CD4-positive, CD25-positive, alpha-beta regulatory T cell (primary cell): ENCODE data around the gene IGSF1. TPM values are rescaled to one million over a fixed set of nuclear protein-coding genes. Genes with fewer than 3 reads are reported as not detected.
"Not testable (repeated sequence)": the region's sequence is repeated elsewhere in the genome, so short reads cannot be mapped to it uniquely, and the experiment has no call there.

ENCODE experiments used
- ATAC-seq, 2 donors: fragments of 150-1000 bp; cut with Tn5 transposase; one replicate each; pipeline ENCODE4 v1.10.0; 2021; ENCODE audit warnings: low read depth in 2 of 2, moderate number of reproducible peaks in 2 of 2, moderate library complexity in 1 of 2
- DNase-seq, 3 donors: peaks; one replicate each; pipeline versions ENCODE4 v3.0.0 to v3.0.0-alpha.2; 2012 to 2022; ENCODE audit warnings: mixed read lengths in 1 of 3
- H3K27ac ChIP-seq: one replicate; pipeline ENCODE4 v1.7.0; 2013; ENCODE audit warnings: mild to moderate bottlenecking, low read length; ENCODE audit not compliant: insufficient read depth, poor library complexity, severe bottlenecking
- H3K27me3 ChIP-seq: one replicate; pipeline ENCODE4 v1.7.0; 2013; ENCODE audit warnings: low read length; ENCODE audit not compliant: control insufficient read depth, insufficient read depth
- H3K36me3 ChIP-seq: one replicate; pipeline ENCODE4 v1.7.0; 2013; ENCODE audit warnings: mild to moderate bottlenecking, low read length, moderate library complexity; ENCODE audit not compliant: control insufficient read depth, insufficient read depth
- H3K4me1 ChIP-seq: 2 replicates; pipeline ENCODE4 v1.7.0; 2013; ENCODE audit warnings: mild to moderate bottlenecking, low read length; ENCODE audit not compliant: insufficient read depth, control insufficient read depth, poor library complexity, severe bottlenecking
- H3K4me3 ChIP-seq: one replicate; pipeline ENCODE4 v1.7.0; 2013; ENCODE audit warnings: low read depth, mild to moderate bottlenecking, low read length, moderate library complexity
- H3K9me3 ChIP-seq, 2 experiments: 1 replicate in 1 of 2; 2 replicates in 1 of 2; pipeline ENCODE4 v1.7.0; 2013; ENCODE audit warnings: low read length in 2 of 2, mild to moderate bottlenecking in 1 of 2, moderate library complexity in 1 of 2; ENCODE audit not compliant: control insufficient read depth in 2 of 2
- H3K27ac Mint-ChIP-seq, 3 donors: one replicate each; pipeline ENCODE4 v1.8.0; 2020 to 2022; ENCODE audit warnings: mild to moderate bottlenecking in 3 of 3, mixed read lengths in 3 of 3, moderate library complexity in 2 of 3
- H3K27me3 Mint-ChIP-seq: one replicate; pipeline ENCODE4 v1.8.0; 2022; ENCODE audit warnings: mild to moderate bottlenecking, mixed read lengths
- H3K36me3 Mint-ChIP-seq: one replicate; pipeline ENCODE4 v1.8.0; 2020; ENCODE audit warnings: mixed read lengths
- H3K4me1 Mint-ChIP-seq, 4 donors: one replicate each; pipeline ENCODE4 v1.8.0; 2020 to 2022; ENCODE audit warnings: mixed read lengths in 4 of 4, mild to moderate bottlenecking in 1 of 4
- H3K4me3 Mint-ChIP-seq, 4 donors: one replicate each; pipeline ENCODE4 v1.8.0; 2020 to 2022; ENCODE audit warnings: mild to moderate bottlenecking in 4 of 4, mixed read lengths in 4 of 4, moderate library complexity in 3 of 4
- H3K9me3 Mint-ChIP-seq, 7 donors: one replicate each; pipeline ENCODE4 v1.8.0; 2020 to 2022; ENCODE audit warnings: mixed read lengths in 7 of 7, mild to moderate bottlenecking in 3 of 7, moderate library complexity in 2 of 7
- polyA plus RNA-seq, 4 donors: library from polyadenylated mRNA; unstranded; fragments of 300-500 nt; fragmentation: Illumina TruSeq; gene quantifications; one replicate each; pipeline ENCODE4 v1.2.3, GENCODE V29; 2021
- total RNA-seq: library from RNA; stranded (reverse); gene quantifications from one replicate; pipeline ENCODE4 v1.2.3, GENCODE V29; 2022

IGSF1 gene
- total and polyA plus RNA-seq, 5 donors from 2014 or later, result not detected

GRCh38 chrX:131270080-131270479, 19.0 kb downstream of the IGSF1 start:
- H3K4me3 Mint-ChIP-seq, result no peak overlapping the region
- H3K4me1 Mint-ChIP-seq, result no peaks in the 10 kb centered on the region
- H3K27me3 ChIP-seq, result no peaks in the 10 kb centered on the region
- no peak overlapping the region for H3K27ac Mint-ChIP-seq
- no peak overlapping the region for H3K4me3 ChIP-seq
- no peaks in the 10 kb centered on the region for H3K36me3 ChIP-seq
- H3K9me3 ChIP-seq, result no peaks in the 10 kb centered on the region
- no peak for DNase-seq
- no peak for ATAC-seq
- H3K27ac ChIP-seq, result no peak overlapping the region
- peaks cover 0 to 4% (median 0%) of the 10 kb centered on the region in 7 donors for H3K9me3 Mint-ChIP-seq
- H3K27me3 Mint-ChIP-seq, result no peaks in the 10 kb centered on the region
- H3K4me1 ChIP-seq, result no peaks in the 10 kb centered on the region
- H3K36me3 Mint-ChIP-seq, result no peaks in the 10 kb centered on the region

- no peaks in the 10 kb centered on the region for H3K36me3 ChIP-seq
Measured at GRCh38 chrX:131264665-131265064, 24.4 kb downstream of the IGSF1 start.

GRCh38 chrX:131264053-131264452, 25.1 kb downstream of the IGSF1 start:
- Histone ChIP-seq H3K27ac (no peak overlapping the region), H3K4me1 (no peaks in the 10 kb centered on the region)
- H3K9me3 Mint-ChIP-seq, result no peaks in the 10 kb centered on the region

More at GRCh38 chrX:131264665-131265064, 24.4 kb downstream of the IGSF1 start:
- H3K9me3 ChIP-seq, result no peaks in the 10 kb centered on the region
- Mint-ChIP-seq H3K4me1 (no peaks in the 10 kb centered on the region), H3K27ac (no peak overlapping the region), H3K27me3 (no peaks in the 10 kb centered on the region), H3K4me3 (no peak overlapping the region), H3K9me3 (no peaks in the 10 kb centered on the region), H3K36me3 (no peaks in the 10 kb centered on the region)
- DNase-seq, result no peak
- H3K27ac ChIP-seq, result no peak overlapping the region
- no peak overlapping the region for H3K4me3 ChIP-seq
- ATAC-seq, result no peak
- no peaks in the 10 kb centered on the region for H3K27me3 ChIP-seq
- H3K4me1 ChIP-seq, result no peaks in the 10 kb centered on the region

GRCh38 chrX:131262738-131263679, 26.1 kb downstream of the IGSF1 start:
- no peak overlapping the region for H3K27ac Mint-ChIP-seq
- no peaks in the 10 kb centered on the region for H3K27me3 Mint-ChIP-seq
- H3K4me1 Mint-ChIP-seq, result no peaks in the 10 kb centered on the region
- Histone ChIP-seq H3K36me3 (no peaks in the 10 kb centered on the region), H3K27me3 (no peaks in the 10 kb centered on the region), H3K4me3 (no peak overlapping the region), H3K9me3 (no peaks in the 10 kb centered on the region), H3K4me1 (no peaks in the 10 kb centered on the region), H3K27ac (no peak overlapping the region)
- ATAC-seq (no peak), DNase-seq (no peak)
- no peaks in the 10 kb centered on the region for H3K36me3 Mint-ChIP-seq
- no peaks in the 10 kb centered on the region for H3K9me3 Mint-ChIP-seq
- no peak overlapping the region for H3K4me3 Mint-ChIP-seq

More at GRCh38 chrX:131264053-131264452, 25.1 kb downstream of the IGSF1 start:
- no peak for DNase-seq
- no peaks in the 10 kb centered on the region for H3K36me3 Mint-ChIP-seq
- H3K4me3 Mint-ChIP-seq, result no peak overlapping the region
- Histone ChIP-seq H3K4me3 (no peak overlapping the region), H3K9me3 (no peaks in the 10 kb centered on the region), H3K27me3 (no peaks in the 10 kb centered on the region), H3K36me3 (no peaks in the 10 kb centered on the region)
- H3K27me3 Mint-ChIP-seq, result no peaks in the 10 kb centered on the region
- no peak for ATAC-seq
- H3K27ac Mint-ChIP-seq, result no peak overlapping the region
- no peaks in the 10 kb centered on the region for H3K4me1 Mint-ChIP-seq

- Histone ChIP-seq H3K27me3 (no peaks in the 10 kb centered on the region), H3K4me3 (no peak overlapping the region), H3K36me3 (no peaks in the 10 kb centered on the region), H3K27ac (no peak overlapping the region), H3K4me1 (no peaks in the 10 kb centered on the region), H3K9me3 (no peaks in the 10 kb centered on the region)
- Mint-ChIP-seq H3K9me3 (no peaks in the 10 kb centered on the region), H3K27ac (no peak overlapping the region), H3K4me1 (no peaks in the 10 kb centered on the region), H3K27me3 (no peaks in the 10 kb centered on the region), H3K36me3 (no peaks in the 10 kb centered on the region), H3K4me3 (no peak overlapping the region)
- ATAC-seq (no peak), DNase-seq (no peak)
Measured at GRCh38 chrX:131262200-131262599, 26.9 kb downstream of the IGSF1 start.

GRCh38 chrX:131257367-131257766, 31.7 kb downstream of the IGSF1 start:
- Histone ChIP-seq H3K4me1 (no peaks in the 10 kb centered on the region), H3K4me3 (no peak overlapping the region), H3K27ac (no peak overlapping the region), H3K27me3 (no peaks in the 10 kb centered on the region), H3K36me3 (no peaks in the 10 kb centered on the region), H3K9me3 (no peaks in the 10 kb centered on the region)
- no peak overlapping the region for H3K27ac Mint-ChIP-seq
- H3K9me3 Mint-ChIP-seq, result no peaks in the 10 kb centered on the region
- DNase-seq (no peak), ATAC-seq (no peak)
- no peak overlapping the region for H3K4me3 Mint-ChIP-seq
- H3K27me3 Mint-ChIP-seq, result no peaks in the 10 kb centered on the region
- H3K36me3 Mint-ChIP-seq, result no peaks in the 10 kb centered on the region
- H3K4me1 Mint-ChIP-seq, result no peaks in the 10 kb centered on the region

- H3K4me1 Mint-ChIP-seq, H3K4me1 ChIP-seq, ATAC-seq, H3K27ac ChIP-seq, H3K27ac Mint-ChIP-seq, H3K27me3 Mint-ChIP-seq, H3K9me3 Mint-ChIP-seq, H3K27me3 ChIP-seq, H3K4me3 Mint-ChIP-seq, H3K4me3 ChIP-seq, DNase-seq, H3K36me3 ChIP-seq, H3K36me3 Mint-ChIP-seq, H3K9me3 ChIP-seq: not testable (repeated sequence)
Measured at GRCh38 chrX:131250984-131251738, 37.9 kb downstream of the IGSF1 start.
